ENCODE data around the gene RERE.

RERE gene

DNA sequence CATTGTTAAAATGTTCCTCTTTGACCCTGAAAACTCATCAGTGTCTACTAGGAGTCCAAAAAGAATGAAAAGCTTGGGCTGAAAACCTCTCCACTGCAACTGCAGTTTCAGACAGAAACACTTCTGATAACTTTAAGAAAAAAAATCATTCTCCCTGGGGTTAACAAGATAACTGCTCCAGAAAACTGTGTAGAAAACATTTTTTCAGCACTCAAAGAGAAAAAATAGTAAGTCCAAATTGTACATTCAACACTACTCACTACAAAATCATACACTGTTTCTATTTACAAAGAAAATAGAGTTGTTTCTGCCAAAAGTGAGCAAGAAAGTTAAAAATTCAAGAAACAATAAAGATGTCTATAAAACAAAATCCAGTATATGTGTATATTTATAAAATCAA lies 157.8 kb downstream of the RERE start:
- Histone ChIP-seq H3K9me3 (ENCODE audit: insufficient read depth, low read length, severe bottlenecking) (no peaks in the 10 kb centered on the region), H4K20me1 (ENCODE audit: insufficient read depth, low read length) (peaks cover 22% of the 10 kb centered on the region; the same call in 1 of the 2 replicates), H3K27ac (ENCODE audit: low read length) (no peak overlapping the region), H3K36me3 (ENCODE audit: insufficient read depth, low read length) (peaks cover 7% of the 10 kb centered on the region; the same call in 1 of the 2 replicates), H3K4me3 (ENCODE audit: low read depth in 1 of 2, low read length in 2 of 2) (no peak overlapping the region), H3K9ac (ENCODE audit: low read depth, low read length) (no peak overlapping the region), H3K4me2 (ENCODE audit: insufficient read depth, low read length) (no peak overlapping the region), H3K4me1 (ENCODE audit: insufficient read depth, low read length) (peaks cover 15% of the 10 kb centered on the region), H3K27me3 (ENCODE audit: insufficient read depth, low read length, poor library complexity) (no peaks in the 10 kb centered on the region), H3K79me2 (ENCODE audit: insufficient read depth, low read length) (peaks cover 22% of the 10 kb centered on the region), H2AFZ (ENCODE audit: low read depth, low read length) (no peak overlapping the region)
- TF ChIP-seq, protein P1, sequence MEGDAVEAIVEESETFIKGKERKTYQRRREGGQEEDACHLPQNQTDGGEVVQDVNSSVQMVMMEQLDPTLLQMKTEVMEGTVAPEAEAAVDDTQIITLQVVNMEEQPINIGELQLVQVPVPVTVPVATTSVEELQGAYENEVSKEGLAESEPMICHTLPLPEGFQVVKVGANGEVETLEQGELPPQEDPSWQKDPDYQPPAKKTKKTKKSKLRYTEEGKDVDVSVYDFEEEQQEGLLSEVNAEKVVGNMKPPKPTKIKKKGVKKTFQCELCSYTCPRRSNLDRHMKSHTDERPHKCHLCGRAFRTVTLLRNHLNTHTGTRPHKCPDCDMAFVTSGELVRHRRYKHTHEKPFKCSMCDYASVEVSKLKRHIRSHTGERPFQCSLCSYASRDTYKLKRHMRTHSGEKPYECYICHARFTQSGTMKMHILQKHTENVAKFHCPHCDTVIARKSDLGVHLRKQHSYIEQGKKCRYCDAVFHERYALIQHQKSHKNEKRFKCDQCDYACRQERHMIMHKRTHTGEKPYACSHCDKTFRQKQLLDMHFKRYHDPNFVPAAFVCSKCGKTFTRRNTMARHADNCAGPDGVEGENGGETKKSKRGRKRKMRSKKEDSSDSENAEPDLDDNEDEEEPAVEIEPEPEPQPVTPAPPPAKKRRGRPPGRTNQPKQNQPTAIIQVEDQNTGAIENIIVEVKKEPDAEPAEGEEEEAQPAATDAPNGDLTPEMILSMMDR (IDR thresholded peaks at IDR 0.05; ENCODE audit: borderline replicate concordance, extremely low read depth, low read length, poor library complexity, severe bottlenecking): no peak
- TF ChIP-seq EZH2 (IDR thresholded peaks at IDR 0.05; ENCODE audit: borderline replicate concordance, low read depth, low read length, severe bottlenecking): no peak
- DNase-seq (no peak), ATAC-seq (ENCODE audit: insufficient read depth, low read depth) (no peak)

DNA sequence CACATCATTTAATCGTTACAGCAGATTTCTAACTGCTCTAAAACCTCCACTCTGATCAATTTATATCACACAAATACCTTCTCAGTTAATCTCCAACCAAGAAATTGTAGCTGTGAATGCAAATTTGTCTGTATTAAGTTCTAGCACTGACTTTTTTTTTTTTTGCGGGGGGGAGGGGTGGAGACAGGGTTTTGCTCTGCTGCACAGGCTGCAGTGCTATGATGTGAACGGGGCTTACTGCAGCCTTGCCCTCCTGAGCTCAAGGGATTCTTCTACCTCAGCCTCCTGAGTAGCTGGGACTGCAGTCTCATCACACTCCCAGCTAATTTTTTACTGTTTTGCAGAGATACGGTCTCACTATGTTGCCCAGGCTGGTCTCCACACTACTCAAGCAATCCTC lies 163.6 kb downstream of the RERE start:
- no peak overlapping the region for H3K4me2 ChIP-seq (ENCODE audit: insufficient read depth, low read length)
- H3K79me2 ChIP-seq (ENCODE audit: insufficient read depth, low read length): no peaks in the 10 kb centered on the region
- H3K27me3 ChIP-seq (ENCODE audit: insufficient read depth, low read length, poor library complexity): no peaks in the 10 kb centered on the region
- H3K27ac ChIP-seq (ENCODE audit: low read length): no peak overlapping the region
- H3K9ac ChIP-seq (ENCODE audit: low read depth, low read length): no peak overlapping the region
- ATAC-seq (ENCODE audit: insufficient read depth, low read depth): no peak
- no peak for DNase-seq
- H3K36me3 ChIP-seq (ENCODE audit: insufficient read depth, low read length): peaks cover 7% of the 10 kb centered on the region; the same call in 1 of the 2 replicates
- H2AFZ ChIP-seq (ENCODE audit: low read depth, low read length): no peak overlapping the region
- H3K4me3 ChIP-seq (ENCODE audit: low read depth in 1 of 2, low read length in 2 of 2): no peak overlapping the region
- no peaks in the 10 kb centered on the region for H3K9me3 ChIP-seq (ENCODE audit: insufficient read depth, low read length, severe bottlenecking)
- H3K4me1 ChIP-seq (ENCODE audit: insufficient read depth, low read length): peaks cover 10% of the 10 kb centered on the region
- TF ChIP-seq EZH2 (IDR thresholded peaks at IDR 0.05; ENCODE audit: borderline replicate concordance, low read depth, low read length, severe bottlenecking): no peak
- TF ChIP-seq, protein P1 (IDR thresholded peaks at IDR 0.05; ENCODE audit: borderline replicate concordance, extremely low read depth, low read length, poor library complexity, severe bottlenecking): no peak
- peaks cover 4% of the 10 kb centered on the region; the same call in 1 of the 2 replicates for H4K20me1 ChIP-seq (ENCODE audit: insufficient read depth, low read length)

DNA sequence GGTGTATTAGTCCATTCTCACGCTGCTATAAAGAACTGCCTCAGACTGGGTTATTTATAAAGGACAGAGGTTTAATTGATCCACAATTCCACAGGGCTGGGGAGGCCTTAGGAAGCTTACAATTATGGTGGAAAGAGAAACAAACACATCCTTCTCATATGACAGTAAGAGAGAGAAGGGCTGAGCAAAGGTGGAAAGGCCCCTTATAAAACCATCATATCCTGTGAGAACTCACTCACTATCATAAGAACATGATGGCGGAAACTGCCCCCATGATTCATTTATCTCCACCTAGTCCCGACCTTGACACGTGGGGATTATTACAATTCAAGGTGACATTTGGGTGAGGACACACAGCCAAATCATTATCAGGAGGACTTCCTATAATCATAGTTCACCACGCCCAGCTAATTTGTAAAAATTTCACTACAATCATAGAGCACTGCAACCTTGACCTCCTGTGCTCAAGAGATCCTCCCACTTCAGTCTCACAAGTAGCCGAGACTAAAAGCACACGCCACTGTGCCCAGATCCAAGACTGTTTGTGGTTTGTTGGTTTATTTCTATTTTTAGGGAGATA lies 164.9 kb downstream of the RERE start:
- Histone ChIP-seq H3K36me3 (ENCODE audit: insufficient read depth, low read length) (peaks cover 7% of the 10 kb centered on the region; the same call in 1 of the 2 replicates), H3K9me3 (ENCODE audit: insufficient read depth, low read length, severe bottlenecking) (no peaks in the 10 kb centered on the region), H2AFZ (ENCODE audit: low read depth, low read length) (no peak overlapping the region), H3K27ac (ENCODE audit: low read length) (no peak overlapping the region), H3K4me2 (ENCODE audit: insufficient read depth, low read length) (no peak overlapping the region), H4K20me1 (ENCODE audit: insufficient read depth, low read length) (peaks cover 4% of the 10 kb centered on the region; the same call in 1 of the 2 replicates), H3K4me1 (ENCODE audit: insufficient read depth, low read length) (peaks cover 10% of the 10 kb centered on the region), H3K9ac (ENCODE audit: low read depth, low read length) (no peak overlapping the region), H3K79me2 (ENCODE audit: insufficient read depth, low read length) (no peaks in the 10 kb centered on the region), H3K27me3 (ENCODE audit: insufficient read depth, low read length, poor library complexity) (no peaks in the 10 kb centered on the region), H3K4me3 (ENCODE audit: low read depth in 1 of 2, low read length in 2 of 2) (no peak overlapping the region)
- no peak for DNase-seq
- TF ChIP-seq, protein P1 (IDR thresholded peaks at IDR 0.05; ENCODE audit: borderline replicate concordance, extremely low read depth, low read length, poor library complexity, severe bottlenecking): no peak
- no peak for TF ChIP-seq EZH2 (IDR thresholded peaks at IDR 0.05; ENCODE audit: borderline replicate concordance, low read depth, low read length, severe bottlenecking)
- ATAC-seq (ENCODE audit: insufficient read depth, low read depth): no peak
